ELF-1 (cell line): ENCODE measurements around the gene OR56A4.
"Not testable (repeated sequence)": the region's sequence is repeated elsewhere in the genome, so short reads cannot be mapped to it uniquely, and the experiment has no call there.

Experiments used
- DNase-seq: peaks from one replicate; pipeline ENCODE4 v3.0.0-alpha.2; 2016; ENCODE audit warnings: low read depth, low spot score

OR56A4 gene

DNA sequence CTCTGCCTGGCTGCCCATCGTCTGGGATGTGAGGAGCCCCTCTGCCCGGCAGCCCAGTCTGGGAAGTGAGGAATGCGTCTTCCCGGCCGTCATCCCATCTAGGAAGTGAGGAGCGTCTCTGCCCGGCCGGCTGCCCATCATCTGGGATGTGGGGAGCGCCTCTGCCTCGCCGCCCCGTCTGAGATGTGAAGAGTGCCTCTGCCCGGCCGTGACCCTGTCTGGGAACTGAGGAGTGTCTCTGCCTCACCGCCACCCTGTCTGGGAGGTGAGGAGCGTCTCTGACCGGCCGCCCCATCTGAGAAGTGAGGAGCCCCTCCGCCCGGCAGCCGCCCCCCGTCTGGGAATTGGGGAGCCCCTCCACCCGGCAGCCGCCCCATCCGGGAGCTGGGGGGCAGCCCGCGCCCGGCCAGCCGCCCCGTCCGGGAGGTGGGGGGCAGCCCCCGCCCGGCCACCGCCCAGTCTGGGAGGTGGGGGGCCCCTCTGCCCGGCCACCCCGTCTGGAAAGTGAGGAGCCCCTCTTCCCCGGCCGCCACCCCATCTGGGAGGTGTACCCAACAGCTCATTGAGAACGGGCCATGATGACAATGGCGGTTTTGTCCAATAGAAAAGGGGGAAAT lies 45.9 kb downstream of the OR56A4 start:
- not testable (repeated sequence) for DNase-seq

DNA sequence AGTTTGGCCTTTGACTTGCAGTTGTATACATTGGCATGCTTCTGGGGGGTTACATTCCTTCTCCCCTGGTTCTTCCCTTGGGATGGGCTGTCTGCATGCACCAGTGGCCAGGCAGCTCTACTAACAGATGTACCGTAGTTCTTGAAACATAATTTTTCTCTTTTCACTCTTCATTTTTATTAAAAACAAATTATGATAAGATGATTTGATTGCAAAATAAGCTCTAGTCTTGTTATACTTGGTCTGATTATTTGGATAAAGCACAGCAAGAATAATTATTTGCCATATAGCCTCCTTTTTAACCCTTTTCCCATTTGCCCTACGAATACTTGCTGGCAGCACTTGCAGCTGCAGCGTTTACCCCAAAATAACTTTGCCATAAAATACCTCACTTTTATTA lies 51.2 kb downstream of the OR56A4 start:
- no peak for DNase-seq
